Measurements from ENCODE around the gene PRDX5. TPM values are rescaled to one million over a fixed set of nuclear protein-coding genes. Genes with fewer than 3 reads are reported as not detected.

PRDX5 gene
- total RNA-seq, 1 experiment from 2014 or later: 228 TPM

DNA sequence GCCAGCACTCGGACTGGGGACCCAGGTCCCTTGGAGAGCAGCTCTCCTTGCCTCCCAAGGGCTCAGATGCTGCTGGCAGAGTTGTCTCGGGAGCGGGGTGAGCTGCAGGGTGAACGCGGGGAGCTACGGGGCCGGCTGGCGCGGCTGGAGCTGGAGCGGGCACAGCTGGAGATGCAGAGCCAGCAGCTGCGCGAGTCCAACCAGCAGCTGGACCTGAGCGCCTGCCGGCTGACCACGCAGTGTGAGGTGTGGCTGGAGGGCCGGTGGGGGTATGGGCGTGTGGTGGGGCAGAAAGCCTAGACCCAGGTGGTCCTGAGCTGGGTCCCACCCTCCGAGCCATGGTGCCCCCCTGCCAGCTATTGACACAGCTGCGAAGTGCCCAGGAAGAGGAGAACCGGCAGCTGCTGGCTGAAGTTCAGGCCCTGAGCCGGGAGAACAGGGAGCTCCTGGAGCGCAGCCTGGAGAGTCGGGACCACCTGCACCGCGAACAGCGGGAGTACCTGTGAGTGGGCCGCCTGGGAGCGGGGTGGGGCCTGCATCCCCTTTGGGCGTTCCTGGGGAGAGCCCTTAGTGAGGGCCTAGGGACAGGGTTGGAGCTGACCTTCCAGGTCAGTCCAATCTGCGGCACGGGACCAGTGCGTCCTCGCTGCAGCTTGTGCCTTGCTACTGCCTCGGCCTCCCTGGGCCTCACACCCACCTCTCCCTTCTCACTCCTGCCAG, 35.2 kb downstream of the PRDX5 start:
- no CpG with 5 or more reads among the region's 34 CpGs for whole genome bisulfite sequencing (ENCODE audit: extremely low coverage, insufficient read length, low lambda C conversion rate)
- TF ChIP-seq CTCF (conservative IDR thresholded peaks at IDR 0.05): no peak
- Histone ChIP-seq H3K79me1 (ENCODE audit: insufficient read depth, low read depth, low read length, poor library complexity, severe bottlenecking) (no peaks in the 10 kb centered on the region), H2AK5ac (ENCODE audit: insufficient read length, low read length) (no peak overlapping the region), H2BK20ac (ENCODE audit: low read depth, low read length, poor library complexity, severe bottlenecking) (no peak overlapping the region), H4K8ac (replicated peaks; ENCODE audit: insufficient read length, low read depth, low read length) (no peak overlapping the region), H3K27me3 (ENCODE audit: insufficient read depth, low read length) (no peaks in the 10 kb centered on the region; the same call in 1 of the 2 replicates), H3K23me2 (ENCODE audit: insufficient read length, low read depth, low read length, poor library complexity, severe bottlenecking) (no peaks in the 10 kb centered on the region), H3K14ac (ENCODE audit: insufficient read depth, low read length) (no peak overlapping the region), H3K18ac (ENCODE audit: insufficient read length, low read depth, low read length) (no peak overlapping the region), H4K5ac (ENCODE audit: insufficient read length, low read depth, low read length) (no peak overlapping the region), H3K56ac (ENCODE audit: insufficient read length, low read depth, low read length) (no peak overlapping the region), H3K9me3 (ENCODE audit: control insufficient read depth, low read depth, low read length) (no peaks in the 10 kb centered on the region), H2AFZ (ENCODE audit: low read length) (no peak overlapping the region), H3K4me1 (ENCODE audit: insufficient read depth, low read length) (peaks cover 2% of the 10 kb centered on the region; the same call in 1 of the 2 replicates), H4K91ac (ENCODE audit: insufficient read length, low read depth, low read length) (no peak overlapping the region), H2BK12ac (ENCODE audit: insufficient read length, low read depth, low read length) (no peak overlapping the region), H3K4ac (ENCODE audit: low read depth, low read length) (no peak overlapping the region), H3K4me2 (ENCODE audit: insufficient read depth, insufficient read length, low read length) (no peak overlapping the region), H3K9ac (ENCODE audit: extremely low read depth, insufficient read length, low read length) (no peak overlapping the region), H3K27ac (ENCODE audit: insufficient read length, low read depth, low read length) (no peak overlapping the region), H3K23ac (ENCODE audit: insufficient read length, low read depth, low read length) (no peak overlapping the region), H2BK15ac (ENCODE audit: low read depth, low read length) (no peak overlapping the region), H3K79me2 (ENCODE audit: insufficient read depth, low read length) (no peaks in the 10 kb centered on the region), H2BK120ac (ENCODE audit: low read depth, low read length, poor library complexity, severe bottlenecking) (no peak overlapping the region), H4K20me1 (ENCODE audit: control insufficient read depth, insufficient read depth, insufficient read length) (no peaks in the 10 kb centered on the region), H3T11ph (ENCODE audit: low read length) (no peak overlapping the region), H2BK5ac (ENCODE audit: insufficient read length, low read length) (no peak overlapping the region)
- H3K27ac Mint-ChIP-seq: peak overlapping the region in 2 of 3 experiments; percentile 44; a peak in 1 of 7 replicates
- peaks cover 16 to 30% of the 10 kb centered on the region in 2 experiments for H3K4me1 Mint-ChIP-seq
- no peaks in the 10 kb centered on the region for H3K9me3 Mint-ChIP-seq
- H3K36me3 Mint-ChIP-seq (ENCODE audit: insufficient read depth in 1 of 3, low read depth in 3 of 3): no peaks in the 10 kb centered on the region; a peak in 1 of 7 replicates
- H3K27me3 Mint-ChIP-seq (ENCODE audit: low read depth): no peaks in the 10 kb centered on the region
- no peak for DNase-seq
- no peak overlapping the region for H3K4me3 Mint-ChIP-seq
